Ishikawa (cell line): ENCODE results near the gene BIRC3.

Experiments
- CEBPB ChIP-seq: IDR thresholded peaks from 2 replicates; pipeline ENCODE4 v1.6.1; 2012
- CREB1 ChIP-seq: IDR thresholded peaks from 2 replicates; pipeline ENCODE4 v1.6.1; 2012; ENCODE audit warnings: low read depth
- EGR1 ChIP-seq: IDR thresholded peaks from 2 replicates; pipeline ENCODE4 v1.6.1; 2012
- EP300 ChIP-seq: IDR thresholded peaks from 2 replicates; pipeline ENCODE4 v1.6.1; 2012; ENCODE audit warnings: borderline replicate concordance
- FOXM1 ChIP-seq: IDR thresholded peaks from 2 replicates; pipeline ENCODE4 v1.6.1; 2012; ENCODE audit warnings: low read depth, borderline replicate concordance
- NFIC ChIP-seq: IDR thresholded peaks from 2 replicates; pipeline ENCODE4 v1.6.1; 2012
- RAD21 ChIP-seq: IDR thresholded peaks from 2 replicates; pipeline ENCODE4 v1.6.1; 2012; ENCODE audit warnings: low read depth
- TAF1 ChIP-seq: IDR thresholded peaks from 2 replicates; pipeline ENCODE4 v1.6.1; 2012; ENCODE audit warnings: low read depth, mild to moderate bottlenecking
- TCF12 ChIP-seq: IDR thresholded peaks from 2 replicates; pipeline ENCODE4 v1.6.1; 2012; ENCODE audit warnings: low read depth
- TEAD4 ChIP-seq: IDR thresholded peaks from 2 replicates; pipeline ENCODE4 v1.6.1; 2012
- YY1 ChIP-seq: IDR thresholded peaks from 2 replicates; pipeline ENCODE4 v1.6.1; 2012; ENCODE audit warnings: low read depth
- ZBTB7A ChIP-seq: IDR thresholded peaks from 2 replicates; pipeline ENCODE4 v1.6.1; 2012; ENCODE audit warnings: low read depth
- TF ChIP-seq, protein P1 (sequence below): IDR thresholded peaks from 2 replicates; pipeline ENCODE4 v1.6.1; 2012
- TF ChIP-seq, protein P2 (sequence below): IDR thresholded peaks from 2 replicates; pipeline ENCODE4 v1.6.1; 2012; ENCODE audit warnings: low read depth, mild to moderate bottlenecking
- TF ChIP-seq, protein P3 (sequence below): IDR thresholded peaks from 2 replicates; pipeline ENCODE4 v1.6.1; 2012

Gene BIRC3

DNA sequence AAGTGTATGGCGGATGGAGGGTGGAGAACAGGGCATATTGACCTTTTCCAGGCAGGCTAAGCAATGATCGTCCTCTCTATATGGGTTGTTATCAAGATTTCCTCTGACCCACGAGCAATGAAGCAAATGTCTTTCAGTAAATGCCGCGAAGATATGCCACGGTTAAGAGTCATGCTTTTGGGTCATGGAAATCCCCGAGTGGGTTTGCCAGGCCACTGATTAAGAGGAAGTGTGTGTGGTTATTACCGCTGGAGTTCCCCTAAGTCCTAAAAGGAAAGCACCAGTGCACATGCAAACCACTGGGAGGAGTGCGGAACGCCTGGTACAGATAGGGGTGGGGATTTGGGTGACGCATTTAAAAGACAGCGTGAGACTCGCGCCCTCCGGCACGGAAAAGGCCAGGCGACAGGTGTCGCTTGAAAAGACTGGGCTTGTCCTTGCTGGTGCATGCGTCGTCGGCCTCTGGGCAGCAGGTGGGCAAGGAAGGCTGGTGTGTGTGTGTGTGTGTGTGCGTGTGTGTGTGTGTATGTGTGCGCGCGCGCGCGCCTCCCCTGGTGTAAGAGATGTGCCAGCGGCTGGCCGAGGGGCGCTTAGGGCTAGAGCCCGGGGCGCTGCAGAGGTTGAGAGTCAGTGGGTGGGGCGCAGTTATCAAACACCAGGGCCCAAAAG, at the start of gene BIRC3:
BIRC3 (plus strand) TSS at position 386 of the 669 bp plus-strand sequence. CDS start 7,026 bp downstream, outside the sequence.
- TF ChIP-seq FOXM1: no peak
- TF ChIP-seq NFIC: no peak
- no peak for TF ChIP-seq EGR1
- TF ChIP-seq TAF1: no peak
- TF ChIP-seq TEAD4: no peak
- TF ChIP-seq, protein P1, sequence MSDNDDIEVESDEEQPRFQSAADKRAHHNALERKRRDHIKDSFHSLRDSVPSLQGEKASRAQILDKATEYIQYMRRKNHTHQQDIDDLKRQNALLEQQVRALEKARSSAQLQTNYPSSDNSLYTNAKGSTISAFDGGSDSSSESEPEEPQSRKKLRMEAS: peak; percentile 81

- TF ChIP-seq, protein P2, sequence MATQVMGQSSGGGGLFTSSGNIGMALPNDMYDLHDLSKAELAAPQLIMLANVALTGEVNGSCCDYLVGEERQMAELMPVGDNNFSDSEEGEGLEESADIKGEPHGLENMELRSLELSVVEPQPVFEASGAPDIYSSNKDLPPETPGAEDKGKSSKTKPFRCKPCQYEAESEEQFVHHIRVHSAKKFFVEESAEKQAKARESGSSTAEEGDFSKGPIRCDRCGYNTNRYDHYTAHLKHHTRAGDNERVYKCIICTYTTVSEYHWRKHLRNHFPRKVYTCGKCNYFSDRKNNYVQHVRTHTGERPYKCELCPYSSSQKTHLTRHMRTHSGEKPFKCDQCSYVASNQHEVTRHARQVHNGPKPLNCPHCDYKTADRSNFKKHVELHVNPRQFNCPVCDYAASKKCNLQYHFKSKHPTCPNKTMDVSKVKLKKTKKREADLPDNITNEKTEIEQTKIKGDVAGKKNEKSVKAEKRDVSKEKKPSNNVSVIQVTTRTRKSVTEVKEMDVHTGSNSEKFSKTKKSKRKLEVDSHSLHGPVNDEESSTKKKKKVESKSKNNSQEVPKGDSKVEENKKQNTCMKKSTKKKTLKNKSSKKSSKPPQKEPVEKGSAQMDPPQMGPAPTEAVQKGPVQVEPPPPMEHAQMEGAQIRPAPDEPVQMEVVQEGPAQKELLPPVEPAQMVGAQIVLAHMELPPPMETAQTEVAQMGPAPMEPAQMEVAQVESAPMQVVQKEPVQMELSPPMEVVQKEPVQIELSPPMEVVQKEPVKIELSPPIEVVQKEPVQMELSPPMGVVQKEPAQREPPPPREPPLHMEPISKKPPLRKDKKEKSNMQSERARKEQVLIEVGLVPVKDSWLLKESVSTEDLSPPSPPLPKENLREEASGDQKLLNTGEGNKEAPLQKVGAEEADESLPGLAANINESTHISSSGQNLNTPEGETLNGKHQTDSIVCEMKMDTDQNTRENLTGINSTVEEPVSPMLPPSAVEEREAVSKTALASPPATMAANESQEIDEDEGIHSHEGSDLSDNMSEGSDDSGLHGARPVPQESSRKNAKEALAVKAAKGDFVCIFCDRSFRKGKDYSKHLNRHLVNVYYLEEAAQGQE: no peak
- TF ChIP-seq YY1 (no peak), CREB1 (no peak)
These were observed 49.7 kb upstream of the BIRC3 start for GRCh38 chr11:102267609-102268008.

GRCh38 chr11:102268083-102268984, 49.0 kb upstream of the BIRC3 start:
- TF ChIP-seq TEAD4 (peak; percentile 87), FOXM1 (no peak), NFIC (peak; percentile 68), EGR1 (no peak), CEBPB (0 out of 2 replicates have a peak, but pooled peaks have one; percentile 5), TCF12 (no peak), ZBTB7A (no peak), RAD21 (peak; percentile 61), CREB1 (no peak)
- TF ChIP-seq, protein P1: peak; percentile 77
- TF ChIP-seq, protein P2: no peak
- TF ChIP-seq, protein P3, sequence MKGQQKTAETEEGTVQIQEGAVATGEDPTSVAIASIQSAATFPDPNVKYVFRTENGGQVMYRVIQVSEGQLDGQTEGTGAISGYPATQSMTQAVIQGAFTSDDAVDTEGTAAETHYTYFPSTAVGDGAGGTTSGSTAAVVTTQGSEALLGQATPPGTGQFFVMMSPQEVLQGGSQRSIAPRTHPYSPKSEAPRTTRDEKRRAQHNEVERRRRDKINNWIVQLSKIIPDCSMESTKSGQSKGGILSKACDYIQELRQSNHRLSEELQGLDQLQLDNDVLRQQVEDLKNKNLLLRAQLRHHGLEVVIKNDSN: no peak

- TF ChIP-seq RAD21: no peak
- TF ChIP-seq CEBPB: no peak
- no peak for TF ChIP-seq ZBTB7A
- no peak for TF ChIP-seq EP300
- no peak for TF ChIP-seq TEAD4
- TF ChIP-seq, protein P2: no peak
- no peak for TF ChIP-seq TAF1
- no peak for TF ChIP-seq EGR1
- TF ChIP-seq CREB1: no peak
- TF ChIP-seq, protein P1: no peak
- TF ChIP-seq TCF12: no peak
- TF ChIP-seq, protein P3: no peak
- TF ChIP-seq NFIC: no peak; the same call in 1 of the 2 replicates
- no peak for TF ChIP-seq FOXM1
- no peak for TF ChIP-seq YY1
These were observed 48.3 kb upstream of the BIRC3 start for GRCh38 chr11:102268985-102269470.
